ENCODE data around the gene UBALD1. TPM values are rescaled to one million over a fixed set of nuclear protein-coding genes. Genes with fewer than 3 reads are reported as not detected.

The UBALD1 gene
- total RNA-seq, 1 donor from 2014 or later, result 23.4 TPM

DNA sequence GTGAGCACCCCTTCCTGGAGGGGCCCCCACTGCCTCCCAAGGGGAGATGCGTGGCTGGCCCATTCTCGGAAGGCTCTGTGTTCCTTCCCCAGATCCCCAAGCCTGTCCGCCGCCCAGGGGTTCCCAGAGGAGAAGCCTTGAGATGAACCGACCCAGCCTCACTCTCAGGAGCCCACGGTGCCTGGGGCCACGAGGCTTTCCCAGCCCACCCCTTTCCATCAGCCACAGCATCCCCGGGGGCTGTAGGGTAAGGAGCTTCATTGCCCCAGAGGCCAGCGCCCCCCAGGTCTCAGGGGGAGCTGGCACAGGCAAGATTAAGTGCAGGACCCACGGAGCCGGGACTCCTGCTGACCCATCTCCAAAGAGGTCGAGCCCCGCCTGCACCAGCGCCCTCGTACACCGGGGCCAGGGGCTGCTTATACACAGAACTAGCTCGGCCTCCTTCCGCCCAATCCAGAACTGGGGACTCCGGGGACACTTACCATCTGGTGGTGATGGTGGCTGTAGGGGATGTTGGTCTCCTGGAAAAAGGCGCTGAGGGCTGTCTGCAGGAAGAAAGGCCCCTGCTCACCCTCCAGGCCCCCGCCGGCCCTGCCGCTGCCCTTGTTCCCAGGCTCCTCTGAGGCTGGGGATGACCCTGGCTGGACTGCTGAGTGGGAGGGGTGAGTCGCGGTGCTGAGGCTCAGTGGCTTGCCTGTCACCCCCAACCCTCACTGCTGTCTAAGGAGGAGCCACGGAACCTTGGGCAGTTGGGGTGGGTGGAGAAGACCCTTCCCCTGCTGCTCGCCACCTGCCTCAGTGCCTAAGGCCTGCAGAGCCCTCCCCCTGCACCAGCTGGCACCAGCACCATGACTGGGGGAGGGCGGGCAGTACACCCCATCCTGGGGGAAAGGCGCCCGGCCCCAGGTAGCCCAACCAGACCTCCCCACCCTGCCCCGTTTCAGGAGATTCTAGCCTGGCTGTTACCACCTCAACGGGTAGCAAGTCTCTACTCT is 4.4 kb downstream of the UBALD1 start:
- H3K4me3 Mint-ChIP-seq, result no peak overlapping the region
- ATAC-seq (ENCODE audit: low read depth), result no peak
- CTCF ChIA-PET, result no interaction called here
- POLR2A ChIA-PET, result no interaction called here
- TF ChIP-seq, protein P1, sequence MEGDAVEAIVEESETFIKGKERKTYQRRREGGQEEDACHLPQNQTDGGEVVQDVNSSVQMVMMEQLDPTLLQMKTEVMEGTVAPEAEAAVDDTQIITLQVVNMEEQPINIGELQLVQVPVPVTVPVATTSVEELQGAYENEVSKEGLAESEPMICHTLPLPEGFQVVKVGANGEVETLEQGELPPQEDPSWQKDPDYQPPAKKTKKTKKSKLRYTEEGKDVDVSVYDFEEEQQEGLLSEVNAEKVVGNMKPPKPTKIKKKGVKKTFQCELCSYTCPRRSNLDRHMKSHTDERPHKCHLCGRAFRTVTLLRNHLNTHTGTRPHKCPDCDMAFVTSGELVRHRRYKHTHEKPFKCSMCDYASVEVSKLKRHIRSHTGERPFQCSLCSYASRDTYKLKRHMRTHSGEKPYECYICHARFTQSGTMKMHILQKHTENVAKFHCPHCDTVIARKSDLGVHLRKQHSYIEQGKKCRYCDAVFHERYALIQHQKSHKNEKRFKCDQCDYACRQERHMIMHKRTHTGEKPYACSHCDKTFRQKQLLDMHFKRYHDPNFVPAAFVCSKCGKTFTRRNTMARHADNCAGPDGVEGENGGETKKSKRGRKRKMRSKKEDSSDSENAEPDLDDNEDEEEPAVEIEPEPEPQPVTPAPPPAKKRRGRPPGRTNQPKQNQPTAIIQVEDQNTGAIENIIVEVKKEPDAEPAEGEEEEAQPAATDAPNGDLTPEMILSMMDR (IDR thresholded peaks at IDR 0.05), result no peak
- no peak overlapping the region for H3K27ac Mint-ChIP-seq
- H3K4me1 Mint-ChIP-seq, result peaks cover 18% of the 10 kb centered on the region
- H3K27me3 Mint-ChIP-seq, result no peaks in the 10 kb centered on the region
- no peak for DNase-seq
- intact Hi-C loops (cut with micrococcal nuclease), result no loop called here
- peaks cover 18% of the 10 kb centered on the region for H3K36me3 Mint-ChIP-seq (ENCODE audit: low read depth)
- no peaks in the 10 kb centered on the region for H3K9me3 Mint-ChIP-seq

DNA sequence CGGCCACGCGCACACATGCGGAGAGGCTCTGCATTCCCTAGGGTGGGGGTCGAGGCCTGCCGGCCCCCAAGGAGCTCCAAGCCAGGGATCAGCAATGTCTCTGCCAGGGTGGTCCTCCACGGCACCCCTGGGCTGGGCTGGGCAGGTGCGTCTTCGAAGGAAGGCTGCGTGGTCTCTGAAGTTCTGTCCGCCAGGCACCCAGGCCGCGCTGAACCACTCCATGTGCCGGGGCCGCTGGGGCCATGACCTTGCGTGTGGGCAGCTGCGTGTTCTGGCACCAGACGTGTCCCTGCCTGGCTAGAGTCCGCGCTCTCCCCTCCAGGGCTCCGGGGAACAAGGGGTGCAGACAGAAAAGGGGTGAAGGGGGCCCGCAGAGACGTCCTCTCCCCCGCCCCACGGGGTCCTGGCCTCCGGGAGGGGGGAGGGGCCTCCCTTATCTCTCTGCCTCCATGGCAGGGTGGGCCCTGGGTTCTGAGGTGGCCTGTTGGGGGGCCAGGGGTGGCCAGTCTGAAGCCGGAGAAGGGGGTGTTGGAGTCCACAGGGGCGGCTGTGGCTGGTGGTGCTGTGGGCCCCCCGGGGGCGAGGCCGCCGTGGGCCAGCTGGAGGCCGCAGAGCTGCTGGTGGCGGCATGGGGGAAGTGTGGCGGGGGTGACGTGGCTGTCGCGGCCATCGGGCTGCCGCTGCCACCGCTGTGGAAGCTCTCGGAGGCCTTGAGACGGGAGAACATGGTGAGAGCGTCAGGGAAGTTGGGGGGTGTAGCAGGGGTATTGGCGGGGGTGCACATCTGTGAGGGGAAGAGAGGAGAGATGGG is 5.3 kb downstream of the UBALD1 start:
- POLR2A ChIA-PET, result interaction anchor here (0.6 kb wide), 1 partner anchor 124 kb away, joined by 3 read pairs; no protein-coding TSS in a partner anchor
- intact Hi-C loops (cut with micrococcal nuclease), result no loop called here
- TF ChIP-seq, protein P1 (IDR thresholded peaks at IDR 0.05), result no peak
- no peaks in the 10 kb centered on the region for H3K27me3 Mint-ChIP-seq
- CTCF ChIA-PET, result no interaction called here
- H3K27ac Mint-ChIP-seq, result no peak overlapping the region
- H3K4me1 Mint-ChIP-seq, result peaks cover 14% of the 10 kb centered on the region
- H3K4me3 Mint-ChIP-seq, result no peak overlapping the region
- no peaks in the 10 kb centered on the region for H3K9me3 Mint-ChIP-seq
- no peak for ATAC-seq (ENCODE audit: low read depth)
- no peak for DNase-seq
- peaks cover 16% of the 10 kb centered on the region for H3K36me3 Mint-ChIP-seq (ENCODE audit: low read depth)

DNA sequence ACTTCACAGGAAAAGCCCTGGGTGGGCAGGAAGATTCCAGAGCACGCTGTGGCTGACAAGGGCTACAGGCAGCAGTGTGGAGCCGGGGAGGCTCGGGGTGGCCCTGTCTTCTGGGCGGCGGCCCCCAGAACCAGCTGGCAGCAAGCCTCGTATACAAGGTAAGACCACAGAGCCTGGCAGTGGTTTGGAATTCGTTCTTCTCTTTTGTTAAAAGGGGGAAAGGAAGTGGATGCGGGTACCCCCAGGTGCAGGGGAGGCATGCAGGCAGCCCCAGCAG is 6.0 kb downstream of the UBALD1 start:
- H3K4me3 Mint-ChIP-seq, result no peak overlapping the region
- no peak for ATAC-seq (ENCODE audit: low read depth)
- DNase-seq, result no peak
- peaks cover 11% of the 10 kb centered on the region for H3K4me1 Mint-ChIP-seq
- H3K9me3 Mint-ChIP-seq, result no peaks in the 10 kb centered on the region
- TF ChIP-seq, protein P1 (IDR thresholded peaks at IDR 0.05), result no peak
- no peak overlapping the region for H3K27ac Mint-ChIP-seq
- POLR2A ChIA-PET, result no interaction called here
- peaks cover 16% of the 10 kb centered on the region for H3K36me3 Mint-ChIP-seq (ENCODE audit: low read depth)
- H3K27me3 Mint-ChIP-seq, result no peaks in the 10 kb centered on the region
- intact Hi-C loops (cut with micrococcal nuclease), result no loop called here
- CTCF ChIA-PET, result no interaction called here

DNA sequence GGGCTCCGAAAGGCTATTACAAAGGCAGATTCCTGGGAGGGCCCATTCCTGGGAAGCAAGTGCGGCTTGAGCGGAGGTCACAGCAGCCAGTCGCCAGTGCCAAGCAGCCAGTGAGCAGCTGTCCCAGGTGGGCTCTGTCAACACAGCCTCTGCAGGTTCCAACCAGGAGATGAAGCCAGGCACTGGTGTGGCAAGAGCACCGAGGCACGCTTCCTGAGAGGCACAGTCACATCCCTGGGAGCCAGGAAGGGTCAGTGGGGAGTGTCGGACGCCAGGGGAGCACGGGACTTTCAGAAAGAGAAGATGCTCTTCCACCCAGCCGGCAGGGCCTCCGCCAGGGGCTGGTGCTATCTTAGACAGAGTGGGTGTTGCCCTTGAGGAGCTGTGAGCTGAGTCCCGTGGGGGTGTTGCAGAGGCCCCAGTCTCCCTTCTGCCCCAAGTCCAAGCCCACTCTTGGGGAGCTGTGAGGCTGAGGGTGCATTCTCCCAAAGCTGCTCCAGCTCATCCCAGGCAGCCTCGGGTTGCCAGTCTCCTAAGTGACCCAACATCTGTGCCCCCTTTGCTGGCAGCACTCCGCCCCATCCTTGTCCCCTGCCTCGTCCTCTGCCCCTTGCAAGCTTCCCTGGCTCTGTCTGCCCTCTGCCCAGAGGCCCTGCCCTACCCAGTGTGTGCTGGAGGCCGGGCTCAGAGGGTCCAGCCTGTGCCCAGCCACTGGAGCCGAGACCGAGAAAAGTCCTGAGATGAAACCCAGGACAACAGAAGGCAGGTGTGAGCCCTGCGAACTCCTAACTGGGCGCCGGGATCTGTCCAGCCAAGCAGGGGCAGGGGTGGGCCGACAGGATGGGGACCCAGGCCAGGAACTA is 6.6 kb downstream of the UBALD1 start:
- CTCF ChIA-PET, result no interaction called here
- Mint-ChIP-seq H3K36me3 (ENCODE audit: low read depth) (peaks cover 16% of the 10 kb centered on the region), H3K4me3 (no peak overlapping the region), H3K9me3 (no peaks in the 10 kb centered on the region), H3K27me3 (no peaks in the 10 kb centered on the region), H3K27ac (no peak overlapping the region), H3K4me1 (peaks cover 5% of the 10 kb centered on the region)
- intact Hi-C loops (cut with micrococcal nuclease), result no loop called here
- no peak for DNase-seq
- POLR2A ChIA-PET, result no interaction called here
- TF ChIP-seq, protein P1 (IDR thresholded peaks at IDR 0.05), result no peak
- ATAC-seq (ENCODE audit: low read depth), result no peak

Measured in activated B cell treated with CpG ODN at 0.5 μM for 24 hours (primary cell).